AG09309 (cell line): Measurements from ENCODE around the gene CPN2.

Experiments used
- DNase-seq: peaks from one replicate; pipeline ENCODE4 v3.0.0-alpha.2; 2010; ENCODE audit warnings: low read depth
- H3K4me3 ChIP-seq: 2 replicates; pipeline ENCODE4 v1.5.1; 2011; ENCODE audit warnings: mild to moderate bottlenecking, low read depth, low read length, moderate library complexity; ENCODE audit not compliant: control insufficient read depth
- CTCF ChIP-seq: IDR thresholded peaks from 2 replicates; pipeline ENCODE4 v1.5.1; 2011; ENCODE audit warnings: mild to moderate bottlenecking, low read depth, low read length, inconsistent platforms; ENCODE audit not compliant: insufficient read depth, control insufficient read depth; ENCODE audit errors: missing control alignments

CPN2 gene

DNA sequence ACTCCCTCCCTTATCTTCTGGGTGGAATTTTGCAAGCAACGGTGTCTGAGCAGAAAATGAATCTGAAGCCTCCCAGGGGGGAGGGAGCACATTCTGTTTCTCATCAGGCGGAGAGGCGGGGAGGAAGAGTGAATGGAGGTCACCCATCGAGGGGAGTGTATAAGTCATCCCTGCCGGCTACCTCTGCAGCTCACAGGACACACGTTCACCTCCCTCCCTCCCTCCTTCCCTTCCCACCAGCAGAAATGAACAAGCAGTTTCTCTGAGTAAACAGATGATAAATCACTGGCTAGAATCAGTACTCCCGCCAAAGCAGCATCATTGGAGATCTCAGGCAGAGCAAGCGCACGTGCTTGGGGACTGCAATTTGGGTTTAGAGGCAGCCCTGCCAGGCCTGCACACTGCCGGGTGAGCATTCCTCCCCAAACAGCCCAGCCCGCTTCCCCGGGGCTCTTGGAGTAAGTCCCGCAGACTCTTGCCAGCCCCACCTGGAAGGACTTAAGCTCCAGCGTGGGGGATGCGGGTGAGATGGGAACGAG is 38.3 kb downstream of the CPN2 start:
- H3K4me3 ChIP-seq, result no peak overlapping the region
- TF ChIP-seq CTCF, result no peak
- DNase-seq, result no peak

- TF ChIP-seq CTCF, result no peak
- no peak for DNase-seq
- H3K4me3 ChIP-seq, result no peak overlapping the region
Observed at GRCh38 chr3:194312186-194312742, 38.9 kb downstream of the CPN2 start.

DNA sequence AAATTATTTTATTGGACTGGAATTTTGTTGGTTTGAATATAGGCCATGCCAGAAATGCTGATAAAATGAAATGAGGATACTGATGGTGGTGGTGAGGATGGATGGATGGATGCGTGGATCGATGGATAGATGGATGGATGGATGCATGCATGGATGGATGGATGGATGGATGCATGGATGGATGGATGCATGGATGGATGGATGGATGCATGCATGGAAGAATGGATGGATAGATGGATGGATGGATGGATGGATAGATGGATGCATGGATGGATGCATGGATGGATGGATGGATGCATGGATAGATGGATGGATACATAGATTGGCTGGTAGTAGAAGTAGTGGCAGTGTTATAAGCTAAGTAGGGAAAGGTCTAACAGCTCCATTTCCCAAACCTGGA is 40.1 kb downstream of the CPN2 start:
- H3K4me3 ChIP-seq, result no peak overlapping the region
- no peak for DNase-seq
- no peak for TF ChIP-seq CTCF

DNA sequence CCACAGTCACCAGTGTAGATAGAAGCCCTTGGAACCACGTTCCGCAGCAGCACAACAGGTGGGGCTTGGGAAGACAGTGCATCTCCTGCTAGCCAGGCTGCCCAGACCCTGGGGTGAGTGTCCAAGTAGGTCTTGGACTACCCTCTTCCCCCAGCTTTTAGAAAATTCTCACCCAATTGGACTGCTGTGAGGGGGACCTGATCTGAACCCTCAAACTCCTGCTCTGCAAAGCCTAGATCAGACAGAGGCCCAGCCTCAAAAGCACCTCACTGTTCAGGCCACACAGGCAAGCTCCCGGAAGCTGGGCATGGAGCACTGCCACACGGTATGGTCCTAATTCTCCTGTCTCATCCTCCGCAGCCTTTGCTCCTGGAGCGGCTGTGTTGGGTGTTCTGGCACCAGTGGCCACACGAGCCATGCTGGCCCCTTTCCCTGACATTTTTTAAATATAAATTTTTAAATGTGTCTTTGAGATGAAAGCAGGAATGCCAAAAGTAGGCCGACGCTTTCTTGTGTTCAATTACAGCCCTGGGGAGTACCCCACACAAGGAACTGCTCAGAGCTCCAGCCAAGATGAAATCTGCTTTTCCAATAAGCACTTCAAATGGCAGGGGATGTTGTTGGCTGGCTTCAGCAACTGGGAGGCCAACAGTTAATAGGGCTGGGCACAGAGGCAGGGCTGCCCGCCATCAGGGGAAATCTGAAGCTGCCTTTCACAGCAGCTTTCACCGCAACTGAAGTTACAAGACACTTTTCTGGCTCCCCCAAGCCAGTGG is 40.9 kb downstream of the CPN2 start:
- no peak overlapping the region for H3K4me3 ChIP-seq
- no peak for TF ChIP-seq CTCF
- DNase-seq, result no peak

- TF ChIP-seq CTCF, result no peak
- H3K4me3 ChIP-seq, result no peak overlapping the region
- no peak for DNase-seq
Observed at GRCh38 chr3:194308601-194309449, 42.3 kb downstream of the CPN2 start.

- no peak for DNase-seq
- no peak for TF ChIP-seq CTCF
- H3K4me3 ChIP-seq, result no peak overlapping the region
Observed at GRCh38 chr3:194307849-194308248, 43.3 kb downstream of the CPN2 start.
